Renal cortex interstitium (tissue), 11 donors: ENCODE data around the gene C1QTNF1. TPM values are rescaled to one million over a fixed set of nuclear protein-coding genes. Genes with fewer than 3 reads are reported as not detected.

ENCODE experiments used
- DNase-seq, 11 donors: peaks; one replicate each; pipeline ENCODE4 v3.0.0-alpha.2; 2013; ENCODE audit warnings: low read depth in 9 of 11, low spot score in 4 of 11; ENCODE audit errors: extremely low read depth in 1 of 11
- polyA plus RNA-seq, 3 donors: library from polyadenylated mRNA; unstranded; fragments of 120-200 nt; gene quantifications; one replicate each; pipeline ENCODE4 v1.2.1, GENCODE V29; 2013; ENCODE audit not compliant: insufficient read length in 3 of 3

Gene C1QTNF1
- polyA plus RNA-seq, 3 donors = 2.1 to 3.1 (median 2.9) TPM

DNA sequence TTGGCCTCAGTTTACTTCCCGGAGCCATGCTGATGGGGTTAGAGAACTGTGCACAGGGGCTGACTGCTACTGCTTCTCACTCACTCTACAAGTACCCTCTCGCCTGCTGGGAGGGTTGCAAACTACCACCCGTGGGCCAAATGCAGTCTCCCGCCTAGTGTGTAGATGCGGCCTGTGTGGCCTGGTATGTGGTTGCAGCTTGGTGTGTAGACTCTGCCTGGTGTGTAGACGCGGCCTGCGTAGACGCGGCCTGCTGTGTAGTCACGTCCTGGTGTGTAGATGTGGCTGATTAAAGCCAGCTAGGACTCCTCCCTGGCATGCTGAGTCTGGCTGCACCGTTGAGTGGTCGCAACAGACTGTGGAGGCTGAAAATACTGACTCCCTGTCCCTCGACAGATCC, 21.7 kb upstream of the C1QTNF1 start:
- DNase-seq = no peak

DNA sequence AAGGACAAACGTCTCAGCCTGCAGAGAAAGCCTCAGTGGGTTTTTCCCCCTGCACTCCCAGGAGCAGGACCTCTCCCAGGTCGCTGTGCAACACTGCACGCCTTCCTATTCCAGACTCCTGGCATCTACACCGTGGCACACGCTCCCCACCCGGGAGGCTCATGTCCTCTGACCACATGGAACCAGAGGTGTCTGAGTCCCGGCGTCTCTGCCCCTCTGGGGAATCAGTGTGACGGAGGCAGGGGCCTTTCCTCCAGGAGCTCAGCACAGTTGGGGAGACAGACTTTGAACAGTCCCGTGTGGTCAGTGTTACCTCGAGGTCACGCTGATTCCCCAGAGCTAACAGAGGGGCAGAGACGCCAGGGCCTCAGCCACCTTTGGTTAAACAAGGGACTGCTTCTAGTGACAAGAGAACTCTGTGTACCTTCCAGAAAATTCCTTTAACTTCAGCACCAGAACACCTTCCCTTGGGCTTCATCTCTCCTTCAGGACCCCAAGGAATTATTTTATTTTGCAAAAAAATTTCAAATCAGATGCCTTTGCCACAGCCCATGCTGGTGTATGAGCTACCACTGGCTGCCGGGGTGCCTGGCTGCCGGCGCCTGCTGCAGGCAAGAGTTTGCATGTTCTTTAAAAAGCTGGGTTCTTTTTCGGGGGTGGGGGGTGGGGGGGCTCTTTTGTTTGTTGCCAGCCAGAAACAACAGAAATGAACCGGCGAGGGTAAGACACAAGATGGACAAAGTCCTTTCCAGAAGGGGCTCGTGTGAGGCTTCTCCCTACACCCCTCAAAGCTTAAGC, 21.0 kb upstream of the C1QTNF1 start:
- no peak for DNase-seq

GRCh38 chr17:79003661-79004411, 20.1 kb upstream of the C1QTNF1 start:
- DNase-seq = no peak

DNA sequence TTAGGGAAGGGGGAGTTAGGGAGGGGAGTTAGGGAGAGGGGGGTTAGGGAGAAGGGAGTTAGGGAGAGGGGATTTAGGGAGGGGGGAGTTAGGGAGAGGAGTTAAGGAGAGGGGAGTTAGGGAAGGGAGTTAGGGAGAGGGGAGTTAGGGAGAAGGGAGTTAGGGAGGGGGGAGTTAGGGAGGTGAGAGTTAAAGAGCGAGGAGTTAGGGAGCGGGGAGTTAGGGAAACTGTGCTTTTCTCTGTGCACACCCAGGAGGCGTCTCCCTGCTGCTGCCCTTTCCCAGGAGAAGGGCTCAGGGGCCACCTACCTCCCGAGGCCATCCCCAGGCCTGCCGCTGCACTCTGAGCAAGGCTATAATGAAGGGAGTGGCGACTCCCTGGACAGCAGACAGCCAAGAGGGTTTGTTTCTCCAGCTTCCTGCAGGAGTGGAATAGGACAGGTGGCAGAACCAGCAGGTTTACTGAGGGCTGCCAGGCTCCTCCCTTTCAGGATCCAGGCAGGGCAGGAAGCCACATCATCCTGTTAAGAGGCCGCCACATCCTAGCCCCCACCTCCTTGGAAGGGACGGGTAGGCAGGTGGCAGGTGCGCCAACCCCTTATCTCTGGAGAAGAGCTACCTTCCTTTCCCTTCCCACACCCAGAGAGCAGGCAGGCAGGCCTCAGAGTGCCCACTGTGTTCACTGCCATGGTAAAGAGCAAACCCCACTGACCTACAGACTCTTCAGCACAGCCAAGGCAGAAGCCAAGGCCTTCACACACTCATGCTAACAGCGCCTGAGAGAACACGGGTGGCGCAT, 18.7 kb upstream of the C1QTNF1 start:
- no peak for DNase-seq

DNA sequence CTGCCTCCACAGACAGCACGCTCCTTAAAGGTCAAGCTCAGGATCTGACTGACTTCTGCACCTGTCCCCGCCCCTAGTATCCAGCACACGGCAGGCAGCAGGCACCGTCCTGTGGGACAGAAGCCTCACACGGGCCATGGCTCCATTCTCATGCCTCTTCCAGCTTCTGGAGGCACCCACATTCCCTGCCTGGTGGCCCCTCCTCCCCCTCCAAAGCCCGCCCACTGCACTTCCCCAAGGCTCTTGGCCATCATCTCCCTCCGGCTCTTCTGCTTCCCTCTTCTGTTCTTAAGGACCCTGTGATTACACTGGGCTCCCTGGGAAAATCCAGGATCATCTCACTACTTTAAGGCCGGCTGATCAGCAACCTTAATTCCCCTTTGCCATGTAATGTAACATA, 17.9 kb upstream of the C1QTNF1 start:
- DNase-seq = no peak

GRCh38 chr17:79006794-79007503, 17.0 kb upstream of the C1QTNF1 start:
- DNase-seq = no peak

DNA sequence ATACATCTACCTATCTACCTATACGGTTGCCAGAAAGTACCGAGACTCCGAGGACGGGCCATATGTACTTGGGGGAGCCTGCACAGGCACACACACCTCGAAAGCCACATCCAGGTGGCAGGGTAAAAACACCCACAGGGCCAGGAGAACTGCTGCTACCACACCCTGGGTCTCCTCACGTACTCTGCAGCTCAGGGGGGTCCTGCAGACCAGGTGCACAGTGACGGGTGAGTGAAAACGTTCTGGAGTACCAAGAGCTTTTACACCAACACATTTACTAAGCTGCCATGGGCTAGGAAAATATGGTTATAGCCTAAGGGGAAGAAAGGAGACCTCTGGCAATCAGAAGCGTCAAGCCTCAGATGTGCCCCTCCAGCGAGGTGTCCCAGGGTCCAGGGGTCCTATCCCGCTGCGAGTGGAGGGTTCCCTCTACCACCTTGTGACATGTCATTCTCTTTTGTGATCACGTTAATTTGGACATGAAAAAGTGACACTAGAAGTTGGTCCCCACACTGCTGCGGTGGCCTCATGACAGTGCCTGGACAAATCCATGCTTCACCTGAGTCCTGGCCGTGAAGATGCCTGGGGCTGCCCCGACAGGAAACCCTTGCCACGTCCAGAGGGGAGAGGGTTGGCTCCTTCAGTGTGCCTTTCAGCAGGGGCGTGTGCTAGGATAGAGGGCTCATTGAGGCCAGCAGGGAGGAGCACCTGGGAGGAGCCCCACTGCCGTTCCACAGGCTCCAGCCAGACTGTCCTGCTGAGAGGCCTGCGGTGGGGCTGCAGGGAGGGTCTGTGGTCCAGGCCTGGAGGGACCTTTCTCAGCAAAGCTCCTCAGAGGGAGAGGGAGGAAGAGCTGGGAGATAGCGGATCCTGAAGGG, 16.2 kb upstream of the C1QTNF1 start:
- no peak for DNase-seq

DNA sequence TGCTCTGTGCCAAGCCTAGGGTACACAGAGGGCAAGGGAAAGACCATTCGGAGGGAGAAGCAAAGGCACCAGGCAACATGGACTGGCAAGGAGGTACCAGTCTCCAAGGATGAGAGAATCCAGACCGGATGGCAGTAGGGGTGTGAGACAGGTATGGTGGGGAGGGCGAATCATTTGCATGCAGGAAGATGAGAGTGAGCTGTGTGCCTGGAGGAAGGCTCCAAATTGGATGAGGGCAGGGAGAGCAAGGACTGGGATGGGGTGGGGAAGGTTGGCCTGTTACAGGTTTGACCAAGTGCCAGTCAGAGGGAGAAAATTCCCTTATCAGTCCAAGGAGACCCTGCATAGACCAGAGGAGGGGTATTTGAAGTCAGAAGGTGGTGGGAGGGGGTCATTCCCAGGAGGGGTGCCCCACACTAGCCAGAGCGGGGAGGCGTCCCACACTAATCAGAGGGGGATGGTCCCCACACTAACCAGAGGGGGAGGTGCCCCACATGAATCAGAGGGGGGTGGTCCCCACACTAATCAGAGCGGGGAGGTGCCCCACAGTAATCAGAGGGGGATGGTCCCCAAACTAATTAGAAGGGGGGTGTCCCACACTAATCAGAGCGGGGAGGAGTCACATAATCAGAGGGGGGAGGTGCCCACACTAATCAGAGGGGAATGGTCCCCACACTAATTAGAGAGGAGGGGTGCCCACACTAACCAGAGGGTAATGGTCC, 15.1 kb upstream of the C1QTNF1 start:
- DNase-seq = no peak

DNA sequence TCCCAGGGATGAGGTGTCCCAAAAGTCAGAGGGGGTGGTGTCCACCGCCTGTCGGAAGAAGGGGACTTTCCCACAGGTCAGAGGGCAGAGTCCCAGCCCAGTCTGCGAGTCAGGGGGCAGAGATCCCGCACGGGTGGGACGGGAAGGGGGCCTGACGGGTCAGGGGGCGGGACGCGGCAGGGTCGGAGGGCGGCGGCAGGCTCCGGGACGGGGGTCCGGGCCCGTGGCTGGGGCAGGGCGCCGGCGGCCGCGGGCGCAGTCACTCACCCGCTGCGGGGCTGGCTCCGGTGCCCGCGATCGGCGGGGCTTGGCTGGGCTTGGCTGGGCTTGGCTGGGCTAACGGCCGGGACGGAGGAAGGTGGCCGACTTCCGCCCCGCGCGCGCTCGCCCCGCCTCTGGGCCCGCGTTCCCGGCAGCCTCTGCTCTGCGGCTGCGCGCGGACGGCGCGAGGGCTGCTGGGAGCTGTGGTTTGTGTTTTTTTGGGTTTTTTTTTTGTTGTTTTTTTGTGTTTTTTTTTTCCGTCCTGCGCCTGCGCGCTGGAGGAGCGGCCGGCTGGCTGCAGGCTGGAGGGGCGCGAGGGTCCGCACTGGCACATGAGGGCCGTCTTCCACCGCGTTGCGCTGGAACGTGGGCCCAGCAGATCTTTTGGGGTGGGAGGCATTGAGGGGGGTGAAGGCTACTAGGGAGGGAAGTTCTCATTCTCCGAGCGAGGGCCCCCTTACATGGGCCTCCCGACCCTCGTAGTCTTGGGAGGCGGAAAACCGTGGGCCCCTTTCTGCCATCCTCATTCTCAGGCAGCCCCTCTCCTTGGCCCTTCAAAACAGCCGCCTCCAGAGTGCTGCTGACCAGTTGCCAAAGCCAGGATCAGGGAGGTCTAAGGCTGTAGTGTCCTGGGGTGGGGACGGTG, 14.3 kb upstream of the C1QTNF1 start, which contains the start of gene CANT1:
CANT1 (minus strand) TSS at position 368 of the 907 bp plus-strand sequence. CDS start 12,142 bp downstream, outside the sequence.
- peak; percentile 73 to 91 (median 85) for DNase-seq

GRCh38 chr17:79010304-79010646, 13.7 kb upstream of the C1QTNF1 start:
- DNase-seq = no peak

GRCh38 chr17:79011451-79012147, 12.4 kb upstream of the C1QTNF1 start:
- no peak for DNase-seq

GRCh38 chr17:79012563-79013134, 11.3 kb upstream of the C1QTNF1 start:
- no peak for DNase-seq

DNA sequence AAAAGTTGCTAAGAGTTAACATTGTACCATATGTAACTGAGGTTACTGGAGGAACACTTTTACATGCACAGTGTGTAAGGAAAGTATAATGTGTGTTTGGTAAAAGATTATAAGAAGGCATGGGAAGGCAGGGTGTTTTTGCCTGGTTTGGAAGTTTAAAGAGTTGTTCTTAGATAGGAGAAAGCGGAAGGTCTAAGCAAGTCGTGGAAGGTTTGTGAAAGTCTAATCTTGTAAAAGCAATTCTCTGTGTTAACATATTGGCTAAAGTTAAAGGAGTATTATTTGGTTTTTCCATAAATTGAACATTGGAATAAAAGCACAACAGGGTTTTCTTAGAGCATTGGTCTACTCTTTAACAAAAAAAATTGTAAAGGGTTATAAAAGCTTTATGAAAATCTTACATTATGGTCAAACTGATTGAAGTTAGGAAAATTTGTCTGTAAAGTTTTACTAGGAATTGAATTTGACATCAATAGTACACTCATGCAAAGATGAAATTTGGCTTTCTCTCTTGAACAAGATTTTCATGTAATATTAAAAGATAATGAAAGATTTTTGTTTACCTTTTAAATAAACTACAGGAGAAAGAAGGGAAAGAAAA, 9.7 kb upstream of the C1QTNF1 start:
- no peak for DNase-seq

DNA sequence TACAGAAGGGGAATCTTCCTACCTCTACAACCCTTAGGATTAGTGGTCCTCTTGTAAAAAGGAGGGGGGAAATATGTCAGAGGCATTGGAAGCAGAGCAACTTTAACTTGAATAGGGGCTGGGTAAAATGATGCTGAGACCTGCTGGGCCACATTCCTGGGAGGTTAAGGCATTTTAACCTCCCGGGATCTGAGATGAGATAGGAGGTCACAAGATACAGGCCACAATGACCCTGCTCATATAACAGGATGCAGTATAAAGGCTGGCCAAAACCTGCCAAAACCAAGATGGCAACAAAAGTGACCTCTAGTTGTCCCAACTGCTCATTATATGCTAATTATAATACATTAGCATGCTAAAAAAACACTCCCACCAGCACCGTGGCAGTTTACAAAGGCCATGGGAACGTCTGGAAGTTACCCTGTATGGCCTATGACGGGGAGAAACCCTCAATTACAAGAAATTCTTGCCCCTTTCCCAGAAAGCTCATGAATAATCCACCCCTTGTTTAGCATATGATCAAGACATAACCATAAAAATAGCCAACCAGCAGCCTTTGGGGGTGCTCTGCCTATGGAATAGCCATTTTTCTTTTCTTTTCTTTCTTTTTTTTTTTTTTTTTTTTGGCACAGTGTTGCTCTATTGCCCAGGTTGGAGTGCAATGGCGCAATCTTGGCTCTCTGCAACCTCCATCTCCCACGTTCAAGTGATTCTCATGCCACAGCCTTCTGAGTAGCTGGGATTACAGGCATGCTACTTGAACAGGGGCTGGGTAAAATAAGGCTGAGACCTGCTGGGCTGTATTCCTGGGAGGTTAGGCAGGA, 6.2 kb upstream of the C1QTNF1 start:
- DNase-seq = no peak

GRCh38 chr17:79018370-79018695, 5.6 kb upstream of the C1QTNF1 start:
- DNase-seq = no peak
